ENCODE results near the gene RPS27L. TPM values are rescaled to one million over a fixed set of nuclear protein-coding genes. Genes with fewer than 3 reads are reported as not detected.

Gene RPS27L
- total and polyA plus RNA-seq, 2 donors (not counting 1 experiment from before 2014, with no cell fraction given), result 21.6 to 50.9 TPM

DNA sequence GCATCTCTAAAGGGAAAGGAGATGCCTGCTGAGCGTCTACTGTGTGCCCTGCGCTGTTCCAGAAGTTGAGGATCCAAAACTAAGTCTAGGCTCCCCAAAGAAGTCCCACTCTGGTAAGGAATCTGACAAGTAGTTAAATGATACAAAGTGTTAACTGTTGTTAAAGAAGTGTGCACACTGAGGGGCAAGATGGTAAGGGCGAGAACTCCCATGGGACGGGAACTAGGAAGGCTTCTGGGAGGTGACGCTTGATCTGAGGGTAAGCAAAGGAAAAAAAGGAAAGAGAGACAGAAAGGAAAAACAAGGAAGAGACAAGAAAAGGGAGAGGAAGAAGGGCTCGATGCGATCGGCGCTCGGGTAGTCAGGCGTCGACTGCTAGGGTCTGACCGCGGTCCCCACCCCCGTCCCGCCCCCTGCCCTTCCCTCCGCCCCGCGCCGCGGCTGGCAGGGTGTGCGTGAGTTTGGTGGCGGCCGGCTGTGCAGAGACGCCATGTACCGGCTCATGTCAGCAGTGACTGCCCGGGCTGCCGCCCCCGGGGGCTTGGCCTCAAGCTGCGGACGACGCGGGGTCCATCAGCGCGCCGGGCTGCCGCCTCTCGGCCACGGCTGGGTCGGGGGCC is 35.8 kb downstream of the RPS27L start, which contains the start of gene LACTB:
Gene LACTB, plus strand, starts transcription at position 480 of the 620 bp plus-strand sequence. Its CDS starts 11 bp downstream, at position 491.
- intact Hi-C loops (cut with micrococcal nuclease), result loop anchor here (1.0 to 10.0 kb wide), 6 partner anchors 36 to 1263 kb away; partner anchors contain the start of genes APH1B, PCLAF, RAB8B and RPS27L
- peak within 1 kb of the TSS; percentile 93 for H3K27ac Mint-ChIP-seq
- 9% methylated on average over 33 of the region's 40 CpGs for WGBS (ENCODE audit: insufficient coverage)

DNA sequence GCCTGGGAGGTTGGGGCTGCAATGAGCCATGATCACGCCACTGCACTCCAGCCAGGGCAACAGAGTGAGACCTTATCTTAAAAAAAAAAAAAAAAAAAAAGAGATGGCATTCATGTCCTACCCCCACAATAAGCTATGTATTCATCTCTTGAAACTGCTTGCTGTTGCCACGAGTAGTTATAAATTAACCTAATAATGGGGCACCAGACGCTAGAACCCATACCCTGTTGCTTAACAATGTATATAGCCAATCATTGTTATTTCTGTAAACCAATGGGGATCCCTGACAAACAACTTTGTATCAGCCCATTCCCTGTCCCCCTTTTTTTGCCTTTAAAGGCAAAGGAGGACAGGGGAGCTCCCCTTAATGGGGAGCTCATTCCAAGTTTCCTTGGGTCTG is 38.4 kb downstream of the RPS27L start:
- H3K4me1 ChIP-seq (ENCODE audit: control insufficient read depth in 2 of 2, insufficient read depth in 2 of 2, low read length in 2 of 2), result peaks cover 6 to 9% of the 10 kb centered on the region in 2 donors
- peaks cover 1 to 22% (median 13%) of the 10 kb centered on the region in 3 donors for H3K9me3 ChIP-seq (ENCODE audit: control extremely low read depth in 1 of 3, control insufficient read depth in 2 of 3, insufficient read depth in 1 of 3, low read length in 2 of 3)
- H2AFZ ChIP-seq (ENCODE audit: insufficient read depth, low read depth, low read length, poor library complexity, severe bottlenecking), result no peak overlapping the region
- H3K4me3 ChIP-seq (ENCODE audit: control extremely low read depth in 1 of 5, extremely low read depth in 1 of 5, insufficient read depth in 1 of 5, low read depth in 2 of 5, low read length in 4 of 5), result no peak overlapping the region
- TF ChIP-seq EZH2 (IDR thresholded peaks at IDR 0.05; ENCODE audit: borderline replicate concordance, insufficient read depth, low read depth, low read length, poor library complexity, severe bottlenecking), result no peak
- TF ChIP-seq, protein P1, sequence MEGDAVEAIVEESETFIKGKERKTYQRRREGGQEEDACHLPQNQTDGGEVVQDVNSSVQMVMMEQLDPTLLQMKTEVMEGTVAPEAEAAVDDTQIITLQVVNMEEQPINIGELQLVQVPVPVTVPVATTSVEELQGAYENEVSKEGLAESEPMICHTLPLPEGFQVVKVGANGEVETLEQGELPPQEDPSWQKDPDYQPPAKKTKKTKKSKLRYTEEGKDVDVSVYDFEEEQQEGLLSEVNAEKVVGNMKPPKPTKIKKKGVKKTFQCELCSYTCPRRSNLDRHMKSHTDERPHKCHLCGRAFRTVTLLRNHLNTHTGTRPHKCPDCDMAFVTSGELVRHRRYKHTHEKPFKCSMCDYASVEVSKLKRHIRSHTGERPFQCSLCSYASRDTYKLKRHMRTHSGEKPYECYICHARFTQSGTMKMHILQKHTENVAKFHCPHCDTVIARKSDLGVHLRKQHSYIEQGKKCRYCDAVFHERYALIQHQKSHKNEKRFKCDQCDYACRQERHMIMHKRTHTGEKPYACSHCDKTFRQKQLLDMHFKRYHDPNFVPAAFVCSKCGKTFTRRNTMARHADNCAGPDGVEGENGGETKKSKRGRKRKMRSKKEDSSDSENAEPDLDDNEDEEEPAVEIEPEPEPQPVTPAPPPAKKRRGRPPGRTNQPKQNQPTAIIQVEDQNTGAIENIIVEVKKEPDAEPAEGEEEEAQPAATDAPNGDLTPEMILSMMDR (IDR thresholded peaks at IDR 0.05), result no peak
- no peak overlapping the region for H3K27ac ChIP-seq (ENCODE audit: low read length in 2 of 2)
- Mint-ChIP-seq H3K27ac (no peak overlapping the region), H3K4me3 (no peak overlapping the region), H3K27me3 (no peaks in the 10 kb centered on the region), H3K9me3 (ENCODE audit: insufficient read depth) (peaks cover 3% of the 10 kb centered on the region), H3K4me1 (peaks cover 12% of the 10 kb centered on the region)
- POLR2A ChIA-PET, result no interaction called here
- intact Hi-C loops (cut with micrococcal nuclease), result no loop called here
- WGBS (ENCODE audit: insufficient coverage), result 100% methylated on average over 1 of the region's 3 CpGs
- ATAC-seq (ENCODE audit: low read depth), result no peak
- no peak for DNase-seq
- CTCF ChIA-PET, result interaction anchor here (0.6 to 1.5 kb wide), 4 partner anchors 11 to 827 kb away, joined by 3 to 5 read pairs (median 4); no protein-coding TSS in a partner anchor
- H3K4me2 ChIP-seq (replicated peaks; ENCODE audit: low read depth, low read length, poor library complexity, severe bottlenecking), result no peak overlapping the region
- H4K20me1 ChIP-seq (ENCODE audit: control insufficient read depth, insufficient read depth, low read length, poor library complexity, severe bottlenecking), result no peaks in the 10 kb centered on the region
- H3K36me3 ChIP-seq (replicated peaks in 1 of 2; ENCODE audit: control extremely low read depth in 1 of 2, control insufficient read depth in 1 of 2, extremely low read depth in 1 of 2, insufficient read depth in 2 of 2, low read length in 1 of 2), result no peaks in the 10 kb centered on the region
- H3K9ac ChIP-seq (ENCODE audit: low read length), result no peak overlapping the region
- no peaks in the 10 kb centered on the region for H3K27me3 ChIP-seq (replicated peaks in 1 of 4; ENCODE audit: control extremely low read depth in 1 of 4, control insufficient read depth in 3 of 4, insufficient read depth in 4 of 4, low read length in 3 of 4)
- H3K79me2 ChIP-seq (ENCODE audit: control insufficient read depth, insufficient read depth, low read length), result no peaks in the 10 kb centered on the region

More for the DNA sequence above, 35.8 kb downstream of the RPS27L start, which contains the start of gene LACTB:
- peak; percentile 89 for DNase-seq
- CTCF ChIA-PET, result interaction anchor here (1.2 kb wide), 1 partner anchor 74 kb away, joined by 5 read pairs; no protein-coding TSS in a partner anchor
- Histone ChIP-seq H4K20me1 (ENCODE audit: control insufficient read depth, insufficient read depth, low read length, poor library complexity, severe bottlenecking) (no peaks in the 10 kb centered on the region), H3K27me3 (replicated peaks in 1 of 4; ENCODE audit: control extremely low read depth in 1 of 4, control insufficient read depth in 3 of 4, insufficient read depth in 4 of 4, low read length in 3 of 4) (no peaks in the 10 kb centered on the region), H3K9me3 (ENCODE audit: control extremely low read depth in 1 of 3, control insufficient read depth in 2 of 3, insufficient read depth in 1 of 3, low read length in 2 of 3) (peaks cover 1 to 22% (median 13%) of the 10 kb centered on the region in 3 donors), H3K27ac (ENCODE audit: low read length in 2 of 2) (peak within 1 kb of the TSS; percentile 71 to 85), H3K79me2 (ENCODE audit: control insufficient read depth, insufficient read depth, low read length) (peaks cover 6% of the 10 kb centered on the region), H3K4me2 (replicated peaks; ENCODE audit: low read depth, low read length, poor library complexity, severe bottlenecking) (peak within 1 kb of the TSS; percentile 94), H3K9ac (ENCODE audit: low read length) (peak within 1 kb of the TSS; percentile 88), H3K4me1 (ENCODE audit: control insufficient read depth in 2 of 2, insufficient read depth in 2 of 2, low read length in 2 of 2) (peaks cover 6 to 9% of the 10 kb centered on the region in 2 donors), H3K36me3 (replicated peaks in 1 of 2; ENCODE audit: control extremely low read depth in 1 of 2, control insufficient read depth in 1 of 2, extremely low read depth in 1 of 2, insufficient read depth in 2 of 2, low read length in 1 of 2) (peaks cover 0 to 5% of the 10 kb centered on the region in 2 experiments), H3K4me3 (ENCODE audit: control extremely low read depth in 1 of 5, extremely low read depth in 1 of 5, insufficient read depth in 1 of 5, low read depth in 2 of 5, low read length in 4 of 5) (peak within 1 kb of the TSS; percentile 66 to 95 (median 88)), H2AFZ (ENCODE audit: insufficient read depth, low read depth, low read length, poor library complexity, severe bottlenecking) (peak within 1 kb of the TSS; percentile 86)
- peaks cover 14% of the 10 kb centered on the region for H3K4me1 Mint-ChIP-seq
- peak; percentile 83 for ATAC-seq (ENCODE audit: low read depth)
- POLR2A ChIA-PET, result no interaction called here
- peaks cover 3% of the 10 kb centered on the region for H3K9me3 Mint-ChIP-seq (ENCODE audit: insufficient read depth)
- H3K4me3 Mint-ChIP-seq, result peak within 1 kb of the TSS; percentile 86
- no peaks in the 10 kb centered on the region for H3K27me3 Mint-ChIP-seq
- TF ChIP-seq, protein P1 (IDR thresholded peaks at IDR 0.05), result no peak
- no peak for TF ChIP-seq EZH2 (IDR thresholded peaks at IDR 0.05; ENCODE audit: borderline replicate concordance, insufficient read depth, low read depth, low read length, poor library complexity, severe bottlenecking)
